Neural progenitor cell (in vitro differentiated cells): Measurements from ENCODE around the gene TMPRSS13.

Source experiments
- EZH2 ChIP-seq: fragments of 200-600 bp; sonication (generic); IDR thresholded peaks from 2 replicates; pipeline ENCODE4 v1.6.1; 2017; ENCODE audit warnings: antibody characterized with exemption, mild to moderate bottlenecking, moderate library complexity
- EZH2phosphoT487 ChIP-seq: fragments of 200-600 bp; sonication (generic); IDR thresholded peaks from 2 replicates; pipeline ENCODE4 v1.6.1; 2017; ENCODE audit warnings: antibody characterized with exemption
- TF ChIP-seq, protein P1 (sequence below): fragments of 200-600 bp; sonication (generic); IDR thresholded peaks from 2 replicates; pipeline ENCODE4 v1.5.1; 2017; ENCODE audit warnings: antibody characterized with exemption, mild to moderate bottlenecking

DNA sequence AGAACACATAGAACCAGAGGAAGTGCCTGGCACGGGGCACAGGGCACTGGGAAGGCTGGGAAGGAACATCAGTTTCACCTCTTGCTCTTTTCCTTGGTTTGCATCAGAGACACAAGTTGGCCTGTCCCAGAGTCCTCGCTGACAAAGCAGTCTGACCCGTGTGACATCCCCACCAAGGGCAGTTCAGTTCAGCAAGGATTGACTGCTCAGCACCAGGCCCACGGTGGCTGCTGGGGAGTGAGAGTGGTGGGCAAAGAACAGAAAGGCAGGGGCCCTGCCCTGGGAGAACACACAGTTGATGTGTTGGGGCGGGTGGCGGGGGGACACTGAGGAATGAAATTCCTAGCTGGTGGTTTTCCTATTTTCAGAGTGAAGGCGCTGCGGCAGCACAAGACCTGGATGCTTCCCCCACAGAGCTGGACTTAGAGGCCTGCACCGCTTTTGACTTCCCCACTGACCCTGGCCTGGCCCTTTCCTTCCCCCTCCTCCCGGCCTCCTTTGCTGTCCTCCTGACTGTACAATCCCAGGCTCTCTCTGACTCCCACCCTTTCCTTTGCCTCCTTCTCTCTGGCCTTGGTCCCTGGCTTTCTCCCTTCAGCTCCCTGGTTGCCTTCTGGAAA, 2.2 kb upstream of the TMPRSS13 start:
- TF ChIP-seq, protein P1, sequence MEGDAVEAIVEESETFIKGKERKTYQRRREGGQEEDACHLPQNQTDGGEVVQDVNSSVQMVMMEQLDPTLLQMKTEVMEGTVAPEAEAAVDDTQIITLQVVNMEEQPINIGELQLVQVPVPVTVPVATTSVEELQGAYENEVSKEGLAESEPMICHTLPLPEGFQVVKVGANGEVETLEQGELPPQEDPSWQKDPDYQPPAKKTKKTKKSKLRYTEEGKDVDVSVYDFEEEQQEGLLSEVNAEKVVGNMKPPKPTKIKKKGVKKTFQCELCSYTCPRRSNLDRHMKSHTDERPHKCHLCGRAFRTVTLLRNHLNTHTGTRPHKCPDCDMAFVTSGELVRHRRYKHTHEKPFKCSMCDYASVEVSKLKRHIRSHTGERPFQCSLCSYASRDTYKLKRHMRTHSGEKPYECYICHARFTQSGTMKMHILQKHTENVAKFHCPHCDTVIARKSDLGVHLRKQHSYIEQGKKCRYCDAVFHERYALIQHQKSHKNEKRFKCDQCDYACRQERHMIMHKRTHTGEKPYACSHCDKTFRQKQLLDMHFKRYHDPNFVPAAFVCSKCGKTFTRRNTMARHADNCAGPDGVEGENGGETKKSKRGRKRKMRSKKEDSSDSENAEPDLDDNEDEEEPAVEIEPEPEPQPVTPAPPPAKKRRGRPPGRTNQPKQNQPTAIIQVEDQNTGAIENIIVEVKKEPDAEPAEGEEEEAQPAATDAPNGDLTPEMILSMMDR: no peak
- TF ChIP-seq EZH2phosphoT487: no peak
- TF ChIP-seq EZH2: no peak
